Measurements from ENCODE around the gene CIB4.

- TF ChIP-seq CTCF (conservative IDR thresholded peaks at IDR 0.05 in 1 of 2, IDR thresholded peaks at IDR 0.05 in 1 of 2; ENCODE audit: extremely low read depth in 1 of 2, insufficient read depth in 1 of 2, low read depth in 1 of 2, low read length in 2 of 2), result no peak
- TF ChIP-seq EZH2 (IDR thresholded peaks at IDR 0.05; ENCODE audit: borderline replicate concordance, low read length), result no peak
Observed at GRCh38 chr2:26590508-26590907, 50.7 kb downstream of the CIB4 start.

Data from mammary epithelial cell (primary cell).